Glutamatergic neuron (in vitro differentiated cells): Measurements from ENCODE around the gene RTL10. TPM values are rescaled to one million over a fixed set of nuclear protein-coding genes. Genes with fewer than 3 reads are reported as not detected.

Experiments
- DNase-seq: peaks from one replicate; pipeline ENCODE4 v3.0.0; 2022
- H3K27ac Mint-ChIP-seq: one replicate; pipeline ENCODE4 v1.8.0; 2020; ENCODE audit warnings: mild to moderate bottlenecking, mixed read lengths, inconsistent platforms; ENCODE audit not compliant: unreplicated experiment
- H3K27me3 Mint-ChIP-seq: one replicate; pipeline ENCODE4 v1.8.0; 2020; ENCODE audit warnings: mild to moderate bottlenecking, moderate library complexity, mixed read lengths, inconsistent platforms; ENCODE audit not compliant: unreplicated experiment
- H3K36me3 Mint-ChIP-seq: one replicate; pipeline ENCODE4 v1.8.0; 2020; ENCODE audit warnings: mild to moderate bottlenecking, mixed read lengths, inconsistent platforms; ENCODE audit not compliant: unreplicated experiment
- H3K4me1 Mint-ChIP-seq: one replicate; pipeline ENCODE4 v1.8.0; 2020; ENCODE audit warnings: mild to moderate bottlenecking, low read depth, mixed read lengths, inconsistent platforms; ENCODE audit not compliant: unreplicated experiment
- H3K4me3 Mint-ChIP-seq: one replicate; pipeline ENCODE4 v1.8.0; 2020; ENCODE audit warnings: mild to moderate bottlenecking, mixed read lengths, inconsistent platforms; ENCODE audit not compliant: unreplicated experiment
- H3K9me3 Mint-ChIP-seq: one replicate; pipeline ENCODE4 v1.8.0; 2020; ENCODE audit warnings: mild to moderate bottlenecking, moderate library complexity, mixed read lengths, inconsistent platforms; ENCODE audit not compliant: unreplicated experiment
- total RNA-seq: library from RNA; stranded (reverse); fragmentation: NEBNext Ultra II Directional; extraction: Animal tissue kit (Norgen Biotek cat#: 25700); gene quantifications from one replicate; pipeline ENCODE4 v1.2.1, GENCODE V29; 2021; ENCODE audit not compliant: unreplicated experiment
- TF ChIP-seq, protein P1 (sequence below): fragments of 200-600 bp; sonication (generic); IDR thresholded peaks from one replicate; pipeline ENCODE4 v1.5.0; 2021; ENCODE audit not compliant: partially characterized antibody, unreplicated experiment

RTL10 gene
- total RNA-seq, 1 donor from 2014 or later, result 12.1 TPM

DNA sequence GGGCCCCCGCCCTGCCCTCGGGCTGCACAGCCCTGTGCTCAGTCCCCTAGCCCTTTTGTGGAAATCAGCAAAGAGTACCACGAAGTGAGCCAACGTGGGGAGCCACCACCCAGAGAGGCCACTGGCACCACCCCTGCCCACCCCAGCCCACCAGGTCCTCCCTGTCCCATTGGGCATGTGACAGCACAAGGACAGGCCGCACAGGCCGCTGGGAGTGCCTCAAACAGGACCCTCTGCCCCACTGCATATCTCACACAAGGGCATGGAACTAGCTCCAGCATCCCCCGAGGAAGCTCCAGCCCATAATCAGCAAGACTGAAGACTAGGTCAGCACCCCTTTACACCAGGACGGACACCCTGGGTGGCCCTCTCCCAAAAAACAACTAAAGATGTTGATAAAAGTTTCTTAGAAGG lies 29.7 kb downstream of the RTL10 start:
- Mint-ChIP-seq H3K27ac (no peak overlapping the region), H3K4me3 (no peak overlapping the region), H3K27me3 (peaks cover 5% of the 10 kb centered on the region), H3K36me3 (no peaks in the 10 kb centered on the region), H3K4me1 (peaks cover 6% of the 10 kb centered on the region), H3K9me3 (peaks cover 2% of the 10 kb centered on the region)
- no peak for DNase-seq
- TF ChIP-seq, protein P1, sequence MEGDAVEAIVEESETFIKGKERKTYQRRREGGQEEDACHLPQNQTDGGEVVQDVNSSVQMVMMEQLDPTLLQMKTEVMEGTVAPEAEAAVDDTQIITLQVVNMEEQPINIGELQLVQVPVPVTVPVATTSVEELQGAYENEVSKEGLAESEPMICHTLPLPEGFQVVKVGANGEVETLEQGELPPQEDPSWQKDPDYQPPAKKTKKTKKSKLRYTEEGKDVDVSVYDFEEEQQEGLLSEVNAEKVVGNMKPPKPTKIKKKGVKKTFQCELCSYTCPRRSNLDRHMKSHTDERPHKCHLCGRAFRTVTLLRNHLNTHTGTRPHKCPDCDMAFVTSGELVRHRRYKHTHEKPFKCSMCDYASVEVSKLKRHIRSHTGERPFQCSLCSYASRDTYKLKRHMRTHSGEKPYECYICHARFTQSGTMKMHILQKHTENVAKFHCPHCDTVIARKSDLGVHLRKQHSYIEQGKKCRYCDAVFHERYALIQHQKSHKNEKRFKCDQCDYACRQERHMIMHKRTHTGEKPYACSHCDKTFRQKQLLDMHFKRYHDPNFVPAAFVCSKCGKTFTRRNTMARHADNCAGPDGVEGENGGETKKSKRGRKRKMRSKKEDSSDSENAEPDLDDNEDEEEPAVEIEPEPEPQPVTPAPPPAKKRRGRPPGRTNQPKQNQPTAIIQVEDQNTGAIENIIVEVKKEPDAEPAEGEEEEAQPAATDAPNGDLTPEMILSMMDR, result no peak

DNA sequence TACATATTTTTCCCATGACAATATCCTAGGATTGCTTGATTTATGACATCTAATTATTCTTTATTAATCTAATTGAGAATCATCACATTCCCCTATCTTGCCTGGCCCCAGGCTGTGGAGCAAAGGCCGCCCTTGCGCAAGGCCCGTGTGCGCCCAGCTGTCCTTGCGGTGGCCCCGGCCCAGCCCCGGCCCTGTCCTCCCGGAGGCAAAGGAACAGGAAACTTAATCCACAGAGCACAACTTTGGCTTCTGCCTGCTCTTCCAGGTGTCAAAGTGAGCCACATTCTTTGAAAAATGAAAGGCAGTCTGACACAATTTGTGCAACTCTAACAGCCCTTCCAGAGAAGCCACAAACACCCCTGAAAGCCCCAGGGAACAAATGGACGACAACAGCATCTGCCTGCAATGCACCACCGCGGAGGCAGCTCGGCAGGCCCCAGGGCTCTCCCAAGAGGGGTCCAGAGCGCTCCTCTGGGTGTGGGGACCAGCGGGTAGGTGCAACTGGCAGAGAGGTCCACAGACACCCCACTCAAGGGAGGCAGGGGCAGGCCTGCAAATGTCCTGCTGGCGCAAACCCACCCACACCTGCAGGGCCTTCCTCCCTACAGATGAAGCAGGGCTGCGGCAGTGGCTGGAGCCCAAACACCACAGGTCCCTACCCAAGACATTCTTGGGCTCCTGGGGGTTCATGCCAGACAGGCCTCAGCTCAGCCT lies 30.3 kb downstream of the RTL10 start:
- peak; percentile 22 for DNase-seq
- Mint-ChIP-seq H3K4me1 (peaks cover 6% of the 10 kb centered on the region), H3K4me3 (no peak overlapping the region), H3K36me3 (no peaks in the 10 kb centered on the region), H3K9me3 (peaks cover 2% of the 10 kb centered on the region), H3K27ac (no peak overlapping the region), H3K27me3 (peaks cover 5% of the 10 kb centered on the region)
- TF ChIP-seq, protein P1, result no peak

DNA sequence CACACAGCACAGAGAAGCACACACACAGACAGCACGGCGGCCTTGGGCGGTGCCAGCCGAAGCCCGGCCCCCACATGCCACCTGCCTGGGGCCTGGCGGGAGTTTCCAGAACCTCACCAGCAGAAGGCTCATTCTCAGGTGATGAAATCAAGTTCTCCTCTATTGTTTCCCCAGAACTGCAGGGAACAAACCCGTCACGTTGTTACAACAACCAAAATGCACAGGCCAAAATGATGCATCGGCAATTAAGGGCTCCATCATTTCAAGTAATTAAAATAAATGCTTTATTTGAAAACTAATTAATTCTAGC lies 30.8 kb downstream of the RTL10 start:
- H3K27me3 Mint-ChIP-seq, result peaks cover 5% of the 10 kb centered on the region
- H3K4me3 Mint-ChIP-seq, result no peak overlapping the region
- peaks cover 6% of the 10 kb centered on the region for H3K4me1 Mint-ChIP-seq
- H3K9me3 Mint-ChIP-seq, result peaks cover 2% of the 10 kb centered on the region
- no peaks in the 10 kb centered on the region for H3K36me3 Mint-ChIP-seq
- H3K27ac Mint-ChIP-seq, result no peak overlapping the region
- no peak for DNase-seq
- TF ChIP-seq, protein P1, result no peak

DNA sequence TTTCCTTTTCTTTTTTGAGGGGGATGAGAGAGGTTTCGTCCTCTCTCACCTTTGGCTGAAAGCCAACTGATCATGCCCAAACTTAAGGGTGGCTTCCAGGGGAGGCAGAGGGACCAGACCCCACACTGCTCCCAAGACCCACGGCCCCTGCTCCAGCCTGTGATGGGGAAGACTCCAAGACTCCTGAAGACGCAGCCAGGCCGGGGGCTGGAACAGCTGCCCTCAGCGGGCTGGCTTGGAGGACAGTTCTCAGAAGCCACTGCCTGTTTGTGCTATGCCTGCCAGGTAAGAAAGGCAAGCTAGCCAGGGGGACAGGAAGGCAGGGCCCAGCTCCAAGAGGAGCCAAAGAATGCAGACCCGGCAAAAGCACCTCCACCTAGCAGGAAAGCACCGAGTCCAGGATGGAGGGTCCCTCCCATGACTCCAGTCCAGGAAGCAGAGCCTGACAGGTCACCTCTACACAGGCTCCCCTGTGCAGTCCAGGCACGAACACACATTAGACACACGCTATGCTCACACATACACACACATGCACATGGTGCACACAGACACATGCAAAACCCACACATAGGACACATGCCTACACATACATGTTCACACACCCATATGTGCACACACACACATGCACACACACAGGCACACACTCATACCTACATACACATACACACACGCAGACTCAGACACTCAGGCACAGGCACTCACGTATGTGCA lies 31.3 kb downstream of the RTL10 start:
- TF ChIP-seq, protein P1, result no peak
- DNase-seq, result no peak
- peaks cover 2% of the 10 kb centered on the region for H3K9me3 Mint-ChIP-seq
- H3K27me3 Mint-ChIP-seq, result peaks cover 5% of the 10 kb centered on the region
- peaks cover 6% of the 10 kb centered on the region for H3K4me1 Mint-ChIP-seq
- H3K27ac Mint-ChIP-seq, result no peak overlapping the region
- H3K36me3 Mint-ChIP-seq, result no peaks in the 10 kb centered on the region
- H3K4me3 Mint-ChIP-seq, result no peak overlapping the region
